ENCODE measurements around the gene IFI27L2. TPM values are rescaled to one million over a fixed set of nuclear protein-coding genes. Genes with fewer than 3 reads are reported as not detected.

The IFI27L2 gene
- total RNA-seq, 1 donor from 2014 or later = 171 TPM

DNA sequence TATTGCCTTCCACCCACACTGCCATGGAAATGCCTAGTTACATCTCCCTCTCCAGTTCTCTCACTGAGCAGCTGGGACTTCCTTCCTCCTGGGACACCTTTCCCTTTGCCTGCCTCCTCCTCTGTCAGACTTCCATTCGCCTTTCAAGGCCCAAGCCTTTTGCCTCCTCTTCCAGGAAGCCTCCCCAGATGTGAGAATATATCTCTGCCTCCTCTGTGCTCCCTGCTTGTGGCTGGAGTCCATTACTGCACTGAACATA is 3.1 kb downstream of the IFI27L2 start:
- no peak for TF ChIP-seq POLR2A (IDR thresholded peaks at IDR 0.05)
- Histone ChIP-seq H3K27me3 (no peaks in the 10 kb centered on the region), H3K4me3 (no peak overlapping the region), H3K27ac (no peak overlapping the region), H3K36me3 (no peaks in the 10 kb centered on the region), H3K4me1 (peaks cover 13% of the 10 kb centered on the region), H3K9me3 (no peaks in the 10 kb centered on the region)
- DNase-seq (ENCODE audit: extremely low spot score in 2 of 2) = no peak
- intact Hi-C loops (cut with DNase I) = no loop called here

DNA sequence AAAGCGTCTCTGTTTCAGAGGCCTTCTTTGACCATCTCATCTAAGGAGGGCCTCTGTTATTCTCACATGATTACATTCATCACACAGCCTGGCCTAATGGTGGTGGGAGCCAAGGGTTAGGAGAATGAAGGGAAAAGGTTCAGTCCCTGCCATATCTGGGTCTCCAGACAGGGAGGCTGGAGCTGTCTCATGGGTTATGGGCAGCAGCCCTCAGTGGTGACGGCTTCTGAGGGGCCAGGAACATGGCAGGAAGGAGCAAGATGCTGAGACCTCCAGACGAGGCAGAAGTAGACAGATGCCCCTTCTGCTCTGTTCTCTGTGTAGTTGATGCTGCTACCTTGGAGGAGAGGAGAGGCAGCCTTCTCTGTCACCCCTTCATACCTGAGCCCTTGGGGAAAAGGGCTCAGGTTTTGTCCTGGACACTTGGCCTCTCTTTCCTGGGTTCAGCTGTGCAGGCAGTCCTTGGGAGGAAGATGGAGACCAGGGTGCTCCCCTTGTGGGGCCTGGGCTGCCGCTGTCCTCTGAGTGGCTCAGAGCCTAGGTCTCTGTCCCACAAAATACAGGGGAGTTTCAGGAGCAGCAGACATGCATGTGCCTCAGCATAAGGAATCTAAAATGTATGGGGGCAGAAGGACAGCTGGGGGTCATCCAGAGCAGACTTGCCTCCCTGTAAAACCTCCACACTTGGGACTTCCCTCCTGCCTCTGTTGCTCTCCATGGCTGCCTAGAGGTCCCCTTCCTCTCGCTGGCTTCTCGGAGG is 3.6 kb downstream of the IFI27L2 start:
- Histone ChIP-seq H3K27ac (no peak overlapping the region), H3K27me3 (no peaks in the 10 kb centered on the region), H3K4me3 (no peak overlapping the region), H3K9me3 (no peaks in the 10 kb centered on the region), H3K4me1 (peaks cover 13% of the 10 kb centered on the region), H3K36me3 (no peaks in the 10 kb centered on the region)
- TF ChIP-seq POLR2AphosphoS5 (IDR thresholded peaks at IDR 0.05; ENCODE audit: insufficient read depth in 1 of 2, low read depth in 1 of 2) (no peak), POLR2A (IDR thresholded peaks at IDR 0.05) (no peak)
- TF ChIP-seq, protein P1, sequence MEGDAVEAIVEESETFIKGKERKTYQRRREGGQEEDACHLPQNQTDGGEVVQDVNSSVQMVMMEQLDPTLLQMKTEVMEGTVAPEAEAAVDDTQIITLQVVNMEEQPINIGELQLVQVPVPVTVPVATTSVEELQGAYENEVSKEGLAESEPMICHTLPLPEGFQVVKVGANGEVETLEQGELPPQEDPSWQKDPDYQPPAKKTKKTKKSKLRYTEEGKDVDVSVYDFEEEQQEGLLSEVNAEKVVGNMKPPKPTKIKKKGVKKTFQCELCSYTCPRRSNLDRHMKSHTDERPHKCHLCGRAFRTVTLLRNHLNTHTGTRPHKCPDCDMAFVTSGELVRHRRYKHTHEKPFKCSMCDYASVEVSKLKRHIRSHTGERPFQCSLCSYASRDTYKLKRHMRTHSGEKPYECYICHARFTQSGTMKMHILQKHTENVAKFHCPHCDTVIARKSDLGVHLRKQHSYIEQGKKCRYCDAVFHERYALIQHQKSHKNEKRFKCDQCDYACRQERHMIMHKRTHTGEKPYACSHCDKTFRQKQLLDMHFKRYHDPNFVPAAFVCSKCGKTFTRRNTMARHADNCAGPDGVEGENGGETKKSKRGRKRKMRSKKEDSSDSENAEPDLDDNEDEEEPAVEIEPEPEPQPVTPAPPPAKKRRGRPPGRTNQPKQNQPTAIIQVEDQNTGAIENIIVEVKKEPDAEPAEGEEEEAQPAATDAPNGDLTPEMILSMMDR (IDR thresholded peaks at IDR 0.05) = no peak
- intact Hi-C loops (cut with DNase I) = no loop called here
- peak; percentile 70 to 92 for DNase-seq (ENCODE audit: extremely low spot score in 2 of 2)

GRCh38 chr14:94124582-94125377 is 4.6 kb downstream of the IFI27L2 start:
- Histone ChIP-seq H3K4me1 (peaks cover 7% of the 10 kb centered on the region), H3K36me3 (no peaks in the 10 kb centered on the region), H3K9me3 (no peaks in the 10 kb centered on the region), H3K4me3 (no peak overlapping the region), H3K27ac (no peak overlapping the region), H3K27me3 (no peaks in the 10 kb centered on the region)
- TF ChIP-seq, protein P1 (IDR thresholded peaks at IDR 0.05) = no peak
- TF ChIP-seq POLR2A (IDR thresholded peaks at IDR 0.05) (no peak), POLR2AphosphoS5 (IDR thresholded peaks at IDR 0.05; ENCODE audit: insufficient read depth in 1 of 2, low read depth in 1 of 2) (no peak)
- intact Hi-C loops (cut with DNase I) = no loop called here
- DNase-seq (ENCODE audit: extremely low spot score in 2 of 2) = peak; percentile 56 to 70

DNA sequence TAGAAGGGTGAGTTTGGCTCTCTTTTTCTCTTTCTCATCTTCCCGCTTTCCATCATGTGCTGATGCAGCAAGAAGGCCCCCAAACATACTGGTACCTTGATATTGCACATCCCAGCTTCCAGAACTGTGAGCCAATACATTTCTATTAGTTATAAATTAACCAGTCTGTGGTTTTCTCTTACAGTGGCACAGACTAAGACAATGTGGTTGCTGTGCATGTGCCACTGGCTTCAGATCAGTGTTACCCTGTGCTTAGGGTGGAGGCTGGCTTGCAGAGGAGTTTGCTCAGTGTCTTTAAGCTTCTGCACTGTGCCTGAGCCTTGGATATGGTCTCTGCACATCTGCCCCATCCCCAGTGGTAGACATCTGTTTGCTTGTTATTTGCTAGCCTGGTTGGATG is 5.5 kb downstream of the IFI27L2 start:
- no peak overlapping the region for H3K27ac ChIP-seq
- no peaks in the 10 kb centered on the region for H3K36me3 ChIP-seq
- DNase-seq (ENCODE audit: extremely low spot score in 2 of 2) = peak in 1 of 2 donors; percentile 52
- no peaks in the 10 kb centered on the region for H3K9me3 ChIP-seq
- intact Hi-C loops (cut with DNase I) = no loop called here
- H3K27me3 ChIP-seq = no peaks in the 10 kb centered on the region
- peaks cover 5% of the 10 kb centered on the region for H3K4me1 ChIP-seq
- no peak for TF ChIP-seq POLR2A (IDR thresholded peaks at IDR 0.05)
- TF ChIP-seq, protein P1 (IDR thresholded peaks at IDR 0.05) = no peak
- TF ChIP-seq POLR2AphosphoS5 (IDR thresholded peaks at IDR 0.05; ENCODE audit: insufficient read depth in 1 of 2, low read depth in 1 of 2) = no peak
- no peak overlapping the region for H3K4me3 ChIP-seq

- DNase-seq (ENCODE audit: extremely low spot score in 2 of 2) = peak; percentile 72 to 81
- H3K4me1 ChIP-seq = no peaks in the 10 kb centered on the region
- intact Hi-C loops (cut with DNase I) = no loop called here
- no peaks in the 10 kb centered on the region for H3K27me3 ChIP-seq
- TF ChIP-seq POLR2AphosphoS5 (IDR thresholded peaks at IDR 0.05; ENCODE audit: insufficient read depth in 1 of 2, low read depth in 1 of 2) (no peak), POLR2A (IDR thresholded peaks at IDR 0.05) (no peak)
- TF ChIP-seq, protein P1 (IDR thresholded peaks at IDR 0.05) = no peak
- no peak overlapping the region for H3K27ac ChIP-seq
- H3K36me3 ChIP-seq = no peaks in the 10 kb centered on the region
- H3K4me3 ChIP-seq = no peak overlapping the region
- no peaks in the 10 kb centered on the region for H3K9me3 ChIP-seq
Measured at GRCh38 chr14:94123296-94123695, 6.1 kb downstream of the IFI27L2 start.

Measured in vagina (tissue), 2 donors.